GM19043 (cell line): ENCODE data around the gene OR52A5.
"Not testable (repeated sequence)": the region's sequence is repeated elsewhere in the genome, so short reads cannot be mapped to it uniquely, and the experiment has no call there.

Experiments used
- ATAC-seq: cut with Tn5 transposase; IDR thresholded peaks from one replicate; pipeline ENCODE4 v1.9.1; 2021; ENCODE audit warnings: low read depth; ENCODE audit not compliant: unreplicated experiment

The OR52A5 gene

DNA sequence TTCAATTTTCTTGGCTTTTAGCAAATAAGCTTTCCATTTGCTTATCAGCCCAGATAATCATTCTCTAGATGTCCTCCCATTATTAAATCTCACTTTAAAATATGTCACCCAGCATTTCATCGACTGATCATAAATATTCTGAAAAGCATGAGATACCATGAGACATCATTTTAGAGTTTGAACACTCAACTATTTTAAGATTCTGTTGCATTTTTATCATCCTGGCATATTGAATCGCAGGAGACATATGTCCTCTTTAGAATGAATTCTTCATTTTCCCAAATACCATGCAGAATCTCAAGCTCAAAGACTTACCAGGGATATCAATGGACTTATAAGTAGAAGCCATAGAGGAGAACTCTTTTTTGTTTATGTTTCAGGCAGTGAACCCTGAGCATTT, at the start of gene OR52A5:
Gene OR52A5 (minus strand): TSS at position 361 of the 400 bp plus-strand sequence. CDS start 5,714 bp downstream, outside the sequence.
- no peak for ATAC-seq

GRCh38 chr11:5178046-5178837, 40.1 kb upstream of the OR52A5 start:
- no peak for ATAC-seq

DNA sequence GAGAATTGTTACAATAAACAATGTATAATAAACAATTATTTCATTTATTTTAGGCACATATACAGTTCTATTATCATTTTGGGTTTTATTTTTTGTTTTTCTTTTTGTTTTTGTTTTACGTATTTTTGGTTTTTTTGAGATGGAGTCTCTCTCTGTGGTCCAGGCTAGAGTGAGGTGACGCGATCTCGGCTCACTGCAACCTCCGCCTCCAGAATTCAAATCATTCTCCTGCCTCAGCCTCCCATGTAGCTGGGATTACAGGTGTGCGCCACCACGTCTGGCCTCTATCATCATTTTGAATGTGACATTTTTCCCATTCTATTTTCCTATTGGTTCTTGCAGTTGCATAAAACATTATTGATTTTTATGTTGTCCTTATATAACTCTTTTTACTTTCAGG, 36.8 kb upstream of the OR52A5 start:
- ATAC-seq, result no peak

GRCh38 chr11:5171856-5172255, 33.7 kb upstream of the OR52A5 start:
- no peak for ATAC-seq

GRCh38 chr11:5165898-5166297, 27.7 kb upstream of the OR52A5 start:
- not testable (repeated sequence) for ATAC-seq

DNA sequence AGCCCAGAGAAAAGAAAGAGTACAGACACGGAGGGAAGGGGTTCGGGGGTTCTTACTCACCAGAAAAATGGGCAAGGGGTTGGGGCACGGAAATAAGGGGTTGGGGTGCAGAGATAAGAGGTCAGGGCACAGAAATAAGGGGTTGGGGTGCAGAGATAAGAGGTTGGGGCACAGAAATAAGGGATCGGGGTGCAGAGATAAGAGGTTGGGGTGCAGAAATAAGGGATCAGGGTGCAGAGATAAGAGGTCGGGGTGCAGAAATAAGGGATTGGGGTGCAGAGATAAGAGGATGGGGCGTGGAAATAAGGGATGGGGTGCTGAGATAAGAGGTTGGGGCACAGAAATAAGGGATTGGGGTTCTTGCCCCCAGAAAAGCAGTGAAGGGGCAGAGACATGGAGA, 26.7 kb upstream of the OR52A5 start:
- ATAC-seq, result not testable (repeated sequence)

GRCh38 chr11:5161045-5161444, 22.9 kb upstream of the OR52A5 start:
- ATAC-seq, result not testable (repeated sequence)

DNA sequence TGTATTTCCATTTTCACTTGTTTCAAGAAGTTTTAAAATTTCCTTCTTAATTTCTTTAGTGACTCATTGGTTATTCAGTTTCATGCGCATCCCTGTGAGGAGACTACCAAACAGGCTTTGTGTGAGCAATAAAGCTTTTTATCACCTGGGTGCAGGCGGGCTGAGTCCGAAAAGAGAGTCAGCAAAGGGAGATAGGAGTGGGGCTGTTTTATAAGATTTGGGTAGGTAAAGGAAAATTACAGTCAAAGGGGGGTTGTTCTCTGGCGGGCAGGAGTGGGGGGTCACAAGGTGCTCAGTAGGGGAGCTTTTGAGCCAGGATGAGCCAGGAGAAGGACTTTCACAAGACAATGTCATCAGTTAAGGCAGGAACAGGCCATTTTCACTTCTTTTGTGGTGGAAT, 22.1 kb upstream of the OR52A5 start:
- ATAC-seq, result not testable (repeated sequence)

DNA sequence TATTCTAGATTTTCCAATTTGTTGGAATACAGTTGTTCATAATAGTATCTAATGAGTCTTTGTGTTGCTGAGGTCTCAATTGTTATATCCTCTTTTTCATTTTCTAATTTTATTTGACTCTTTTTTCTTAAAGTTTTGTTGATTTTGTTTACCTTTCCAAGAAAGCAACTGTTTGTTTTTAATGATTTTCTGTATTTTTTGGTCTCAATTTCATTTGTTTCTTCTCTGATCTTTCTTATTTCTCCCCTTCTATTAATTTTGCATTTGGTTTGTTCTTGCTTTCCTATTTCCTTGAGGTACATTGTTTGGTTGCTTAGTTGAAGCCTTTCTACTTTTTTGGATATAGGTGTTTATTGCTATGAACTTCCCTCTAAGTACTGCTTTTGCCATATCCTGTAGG, 21.6 kb upstream of the OR52A5 start:
- no peak for ATAC-seq

DNA sequence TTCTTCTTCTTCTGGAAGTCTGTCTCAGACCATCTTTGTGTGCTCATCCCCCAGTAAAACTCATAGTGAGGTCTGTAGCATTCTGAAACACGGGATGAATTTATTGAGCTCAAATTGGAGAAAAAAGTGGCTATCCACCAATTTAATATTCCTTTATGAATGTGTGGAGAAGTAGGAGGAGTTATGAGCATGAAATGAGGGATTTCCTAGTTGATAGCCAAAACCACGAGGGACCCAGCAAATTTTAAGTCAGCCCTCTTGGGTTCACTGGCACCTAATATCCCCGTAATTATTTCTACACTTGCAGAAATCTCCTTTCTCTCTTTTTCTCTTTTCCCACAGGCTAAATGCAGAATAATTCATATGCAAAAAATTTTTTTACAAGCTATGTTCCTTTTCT, 16.5 kb upstream of the OR52A5 start, which contains the start of gene OR52A1:
Gene OR52A1 (minus strand): TSS at position 101 of the 400 bp plus-strand sequence. CDS start 2,388 bp downstream, outside the sequence.
- ATAC-seq, result no peak

DNA sequence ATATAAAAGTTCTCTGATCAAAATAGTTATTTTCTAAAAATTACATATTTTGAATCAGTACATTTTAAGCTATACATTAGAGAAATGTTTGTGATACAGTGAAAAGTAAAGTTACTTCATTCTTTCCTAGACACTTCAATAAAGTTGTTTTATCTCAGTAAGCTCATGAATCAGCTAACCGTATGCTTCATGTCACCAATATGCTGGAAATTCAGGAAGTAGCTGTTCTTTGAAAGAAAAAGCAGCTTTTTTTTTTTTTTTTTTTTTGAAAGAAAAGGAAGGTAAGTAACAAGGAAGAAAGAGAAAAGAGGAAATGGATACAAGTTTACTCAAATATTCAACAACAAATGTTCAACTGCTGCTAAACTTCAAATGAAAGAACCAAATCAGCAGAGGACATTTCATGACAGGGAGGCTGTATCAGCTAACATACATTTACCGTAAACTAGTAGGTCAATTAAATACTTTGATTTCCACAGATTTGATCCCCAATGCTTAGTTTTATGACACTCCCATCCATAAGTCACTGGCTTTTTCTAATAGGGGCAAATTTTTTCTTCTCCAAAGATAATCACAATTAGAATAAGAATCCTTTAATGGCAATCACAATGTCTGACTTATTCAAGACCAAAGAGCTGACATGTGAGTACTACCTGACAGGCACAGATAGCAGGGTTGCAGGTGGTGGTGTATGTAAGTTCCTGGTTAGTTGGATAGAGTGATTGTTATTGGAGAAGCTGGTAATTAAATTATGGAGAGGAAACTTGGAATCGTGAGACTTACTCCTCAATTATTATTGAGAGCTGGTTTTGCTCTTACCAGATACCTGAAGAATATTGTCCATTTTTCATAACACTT, 15.6 kb upstream of the OR52A5 start:
- ATAC-seq, result no peak

- ATAC-seq, result no peak
These were observed 13.6 kb upstream of the OR52A5 start for GRCh38 chr11:5151713-5152153.

GRCh38 chr11:5144206-5144605, 6.0 kb upstream of the OR52A5 start:
- ATAC-seq, result not testable (repeated sequence)

DNA sequence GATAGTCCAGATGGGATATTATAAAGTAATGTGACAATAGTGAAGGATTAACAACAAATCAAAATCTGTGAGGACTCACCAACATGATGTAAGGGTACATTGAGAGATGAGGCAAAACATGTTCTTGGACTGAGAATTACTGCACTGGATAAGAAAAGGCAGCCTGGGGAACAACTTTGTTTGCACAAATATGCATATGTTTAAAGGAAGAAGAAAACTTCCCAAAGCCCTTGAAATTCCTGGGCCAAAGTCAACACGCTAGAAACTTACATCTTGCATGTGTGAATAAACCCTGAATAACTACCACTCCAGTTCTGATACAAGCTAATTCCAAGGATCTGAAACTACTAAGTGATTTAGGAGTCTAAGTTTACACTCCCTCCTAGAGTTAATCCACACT, 1.1 kb downstream of the OR52A5 start:
- no peak for ATAC-seq

- ATAC-seq, result no peak
These were observed 1.9 kb downstream of the OR52A5 start for GRCh38 chr11:5136261-5136660.

DNA sequence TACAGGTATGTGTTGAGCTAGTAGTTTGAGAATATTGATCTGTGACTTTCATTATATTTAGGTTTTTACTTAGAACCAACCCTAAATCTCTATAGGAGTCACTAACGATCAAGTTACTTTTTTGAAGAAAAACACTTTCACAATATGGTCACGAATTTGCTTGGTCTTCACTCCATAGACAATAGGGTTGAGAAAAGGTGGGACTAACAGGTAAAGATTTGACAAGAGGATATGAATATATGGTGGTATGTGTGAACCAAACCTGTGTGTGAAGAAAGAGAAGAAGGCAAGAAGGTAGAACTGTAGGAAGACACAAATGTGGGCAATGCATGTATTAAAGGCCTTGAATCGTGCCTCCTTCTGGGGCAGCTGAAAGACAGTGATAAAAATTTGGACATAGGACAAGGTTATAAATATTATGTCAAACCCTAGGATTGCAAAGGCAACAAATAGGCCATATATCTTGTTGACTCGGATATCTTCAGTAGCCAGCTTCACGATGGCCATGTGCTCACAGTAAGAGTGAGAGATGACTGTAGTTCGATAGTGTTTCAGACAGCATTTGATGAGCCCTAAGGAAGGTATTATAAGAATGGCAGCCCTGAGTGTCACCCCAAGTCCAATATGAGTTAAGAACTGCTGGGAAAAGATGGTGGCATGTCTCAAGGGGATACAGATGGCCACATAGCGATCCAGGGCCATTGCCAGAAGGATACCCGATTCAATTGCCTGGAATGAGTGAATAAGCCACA, 6.4 kb downstream of the OR52A5 start:
- ATAC-seq, result no peak

DNA sequence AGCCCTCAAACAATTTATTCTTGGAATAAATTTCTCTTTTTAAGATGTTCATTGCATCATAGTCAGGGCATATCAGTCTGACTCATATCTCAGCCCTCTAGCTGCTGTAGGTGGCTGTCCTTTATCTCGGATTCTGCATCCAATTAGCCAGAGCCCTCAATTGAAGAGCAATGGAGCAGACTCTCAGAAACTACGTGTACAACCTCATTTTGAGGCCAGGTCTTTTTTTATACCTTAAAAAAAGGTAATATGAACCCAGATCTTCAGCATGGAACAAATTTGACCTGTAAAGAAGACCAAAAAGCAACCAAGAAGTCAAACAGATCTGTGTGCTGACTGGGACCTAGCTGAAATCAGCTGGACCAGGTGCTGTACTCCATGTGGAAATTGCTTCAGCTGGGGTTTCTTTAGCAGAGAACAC, 8.7 kb downstream of the OR52A5 start:
- no peak for ATAC-seq

GRCh38 chr11:5124891-5125620, 13.1 kb downstream of the OR52A5 start:
- no peak for ATAC-seq

DNA sequence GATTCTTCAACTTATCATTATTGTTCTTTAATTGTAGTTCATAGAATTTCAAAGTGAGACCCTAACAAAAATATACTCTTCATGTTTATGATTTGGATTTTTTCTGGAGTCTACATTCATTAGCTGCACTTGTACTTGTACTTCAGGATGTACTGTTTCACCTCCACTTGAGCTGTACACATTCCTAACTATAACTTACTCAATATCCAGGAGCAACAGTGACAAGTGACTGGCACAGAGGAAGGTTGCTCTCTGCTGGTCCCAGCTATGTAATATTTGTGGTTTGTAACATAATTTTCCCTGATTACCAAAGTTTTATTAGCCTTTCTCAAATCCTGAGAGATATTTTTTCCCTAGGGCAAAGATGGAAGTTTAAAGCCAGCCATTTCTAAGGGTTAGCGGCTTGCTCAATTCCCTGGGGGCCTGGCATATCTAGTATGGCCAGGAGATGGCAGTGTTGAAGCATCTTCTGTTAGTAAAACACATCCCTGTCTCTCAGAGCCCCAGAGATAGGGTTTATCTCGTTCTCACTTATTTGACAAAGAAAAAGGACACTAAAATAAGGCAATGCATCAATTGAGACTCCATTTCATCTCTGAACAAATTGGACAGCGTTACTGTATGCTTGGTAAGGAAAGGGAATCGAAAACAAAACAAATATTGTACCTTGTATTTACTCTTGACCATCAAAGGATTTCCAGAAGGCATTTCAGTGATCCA, 14.2 kb downstream of the OR52A5 start:
- peak; percentile 85 for ATAC-seq
